Stimulated activated CD8-positive, alpha-beta memory T cell treated with anti-CD3 and anti-CD28 coated beads, Interleukin-2, amount 100 ng/mL, for 48 hours (primary cell): Measurements from ENCODE around the gene GOLGA8K.
"Not testable (repeated sequence)": the region's sequence is repeated elsewhere in the genome, so short reads cannot be mapped to it uniquely, and the experiment has no call there.

Source experiments
- DNase-seq, 2 donors: peaks; one replicate each; pipeline ENCODE4 v3.0.0-alpha.2; 2020; ENCODE audit warnings: low read depth in 2 of 2

The GOLGA8K gene

DNA sequence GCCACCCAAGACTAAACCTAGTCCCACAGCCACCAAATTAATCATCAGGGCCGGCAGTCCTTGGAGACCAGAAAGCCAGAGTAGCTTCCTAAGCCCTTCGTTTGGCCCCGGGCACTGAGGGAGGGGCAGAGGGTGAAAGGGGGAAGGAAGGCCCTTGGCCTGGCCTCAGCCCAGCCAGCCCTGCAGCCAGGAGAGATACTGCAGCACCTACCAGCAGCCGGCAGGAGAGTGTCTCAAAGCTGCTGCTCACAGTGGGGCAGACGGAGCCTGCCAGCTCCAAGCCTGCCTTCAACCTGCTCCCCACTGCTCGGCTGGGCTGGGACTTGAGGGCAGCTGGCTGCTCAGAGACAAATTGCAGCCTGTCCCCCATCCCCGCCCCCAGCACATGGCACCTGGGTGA is 50.3 kb downstream of the GOLGA8K start:
- DNase-seq = not testable (repeated sequence)

DNA sequence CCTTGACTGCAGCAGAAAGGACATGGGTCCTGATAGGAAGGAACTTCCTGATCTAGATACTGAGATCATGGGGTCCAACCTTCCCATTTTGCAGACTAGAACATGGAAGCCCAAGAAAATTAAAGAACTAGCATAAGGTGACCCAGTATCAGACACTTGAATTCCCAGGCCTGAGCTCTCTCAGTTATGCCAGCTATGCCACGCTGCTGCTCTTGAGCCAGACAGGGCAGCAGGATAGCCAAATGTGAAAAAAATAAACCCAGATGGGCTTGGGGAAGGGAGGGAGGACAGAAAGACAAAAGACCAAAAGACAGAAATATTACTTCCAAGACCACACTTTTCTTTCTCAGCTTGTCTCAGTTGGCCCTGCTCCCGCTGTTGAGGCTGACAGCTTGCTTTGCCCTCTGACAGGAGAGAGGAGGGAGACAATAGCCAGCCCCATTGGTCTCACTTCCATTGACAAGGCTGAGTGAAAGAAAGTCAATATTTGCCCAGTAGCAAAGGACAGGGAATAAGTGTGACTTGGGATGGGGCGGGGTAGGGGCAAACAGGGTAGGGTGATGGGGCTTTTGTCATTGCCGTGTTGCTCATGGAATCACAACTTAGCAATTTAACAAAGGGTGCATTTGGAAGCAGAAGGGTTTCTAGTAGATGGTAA is 52.4 kb downstream of the GOLGA8K start:
- not testable (repeated sequence) for DNase-seq

DNA sequence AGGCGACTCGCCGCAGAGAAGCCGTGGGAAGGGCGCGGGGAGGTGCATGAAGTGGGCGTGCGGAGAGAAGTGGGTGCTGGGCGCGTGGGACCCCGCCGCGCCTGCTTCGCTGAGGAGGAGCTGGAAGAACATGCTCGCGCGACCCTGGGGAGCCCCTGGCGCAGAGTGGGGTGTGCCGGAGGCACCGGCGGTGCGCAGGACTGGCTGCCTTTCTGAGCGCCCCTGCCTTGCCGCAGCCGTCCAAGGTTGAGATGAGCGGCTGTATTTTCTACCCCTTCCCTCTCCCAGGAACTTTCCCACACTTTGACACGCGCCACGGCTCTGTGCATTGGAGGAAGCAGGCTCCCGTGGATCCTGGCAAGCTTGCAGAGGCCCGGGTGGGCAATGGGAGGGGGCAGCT is 56.1 kb downstream of the GOLGA8K start:
- not testable (repeated sequence) for DNase-seq

DNA sequence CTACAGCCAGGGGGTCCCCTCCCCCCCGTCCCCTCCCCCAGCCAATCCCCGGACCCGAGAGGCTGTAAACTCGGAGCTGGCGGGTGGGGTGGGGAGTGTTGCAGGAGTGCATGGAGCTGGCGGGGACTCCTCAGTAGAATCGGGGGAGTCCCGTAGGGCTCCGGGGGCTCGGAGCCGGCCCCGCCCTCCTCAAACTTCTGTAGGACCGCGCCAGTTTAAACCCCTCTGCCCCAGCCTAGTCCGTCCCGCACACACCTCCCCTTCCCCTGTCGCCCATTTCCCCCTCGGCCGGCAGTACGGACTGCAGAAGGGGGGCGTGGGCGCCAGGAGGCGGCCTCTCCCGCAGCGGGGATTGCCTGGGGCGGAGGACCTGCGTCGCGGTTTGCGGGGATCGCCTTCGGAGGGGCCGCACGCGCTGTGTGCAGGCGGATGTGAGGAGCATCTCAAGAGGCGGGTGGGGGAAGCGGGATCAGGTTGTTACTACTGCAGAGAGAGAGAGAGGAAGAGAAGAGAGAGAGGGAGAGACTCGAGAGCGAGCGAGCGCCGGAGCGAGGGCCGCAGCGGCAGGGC is 57.0 kb downstream of the GOLGA8K start:
- DNase-seq = not testable (repeated sequence)

DNA sequence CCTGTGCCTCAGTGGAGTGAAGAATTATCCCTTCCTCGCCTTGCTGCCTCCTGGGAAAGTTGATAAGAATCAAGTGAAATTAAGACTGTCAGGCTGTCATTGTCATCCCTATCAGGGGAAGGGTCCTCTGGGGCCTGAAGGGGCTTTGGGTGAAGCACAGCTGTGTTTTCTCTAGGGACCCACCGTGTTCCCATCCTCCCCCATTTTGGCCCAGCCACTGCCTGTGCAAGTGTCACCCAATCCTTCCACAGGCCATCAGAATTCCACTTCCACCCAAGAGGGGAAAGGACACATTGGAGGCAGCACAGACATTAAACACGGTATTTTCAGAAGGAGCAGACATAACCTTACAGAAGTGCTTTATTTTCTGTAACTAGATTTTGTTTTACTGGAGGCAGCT is 59.2 kb downstream of the GOLGA8K start:
- DNase-seq = not testable (repeated sequence)
